ENCODE data around the gene CATSPERB. TPM values are rescaled to one million over a fixed set of nuclear protein-coding genes. Genes with fewer than 3 reads are reported as not detected.

The CATSPERB gene
- total RNA-seq, 2 experiments from 2014 or later = 0.92 to 1.5 TPM

DNA sequence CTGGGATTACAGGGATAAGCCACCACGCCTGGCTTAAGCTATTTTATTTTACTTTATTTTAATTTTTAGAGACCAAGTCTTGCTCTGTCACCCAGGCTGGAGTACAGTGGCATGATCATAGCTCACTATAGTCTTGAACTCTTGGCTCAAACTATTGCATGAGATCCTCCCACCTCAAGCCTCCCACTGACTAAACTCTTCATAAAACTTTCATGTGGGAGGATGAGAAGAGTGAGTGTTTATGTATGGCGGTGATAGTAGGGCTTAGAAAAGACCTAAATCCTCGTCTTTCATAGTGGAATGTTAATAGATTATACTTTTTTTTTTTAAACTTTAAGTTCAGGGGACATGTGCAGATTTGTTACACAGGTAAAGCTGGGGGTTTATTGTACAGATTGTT, 198.3 kb downstream of the CATSPERB start:
- no peaks in the 10 kb centered on the region for H3K4me1 Mint-ChIP-seq (ENCODE audit: low read depth)
- peaks cover 4% of the 10 kb centered on the region for H3K9me3 Mint-ChIP-seq (ENCODE audit: insufficient read depth)
- CTCF ChIA-PET = no interaction called here
- no peak overlapping the region for H3K4me3 Mint-ChIP-seq
- peaks cover 5% of the 10 kb centered on the region for H3K27me3 Mint-ChIP-seq (ENCODE audit: low read depth)
- DNase-seq (no peak), ATAC-seq (no peak)
- POLR2A ChIA-PET = interaction anchor here (0.8 kb wide), 1 partner anchor 312 kb away, joined by 6 read pairs; no protein-coding TSS in a partner anchor
- no peaks in the 10 kb centered on the region for H3K36me3 Mint-ChIP-seq (ENCODE audit: low read depth)
- H3K27ac Mint-ChIP-seq = no peak overlapping the region

Other genes with a start within 250 kb of the CATSPERB start
- gene PPP4R3A, start 221.8 kb downstream of the CATSPERB start, total RNA-seq = 100 to 1,000 TPM; 121 to 129 TPM
- gene TC2N, start 135.4 kb upstream of the CATSPERB start, total RNA-seq = 100 to 1,000 TPM; 119 to 120 TPM
- gene FBLN5, start 215.6 kb upstream of the CATSPERB start, total RNA-seq = 1 to 10 TPM; 1.6 to 2.6 TPM

Data from activated CD8-positive, alpha-beta T cell treated with anti-CD3 and anti-CD28 coated beads, Interleukin-2, amount 10 ng/mL, durations not matched to agents 7 days and 5 days (primary cell).